A549 treated with RU486 at 1 μM for 4 hours (cell line): ENCODE results near the gene ARHGAP22. TPM values are rescaled to one million over a fixed set of nuclear protein-coding genes. Genes with fewer than 3 reads are reported as not detected.

ENCODE experiments used
- total RNA-seq: library from RNA; stranded (reverse); fragments of 200-300 nt; extraction: Qiagen RNA extraction; gene quantifications from 5 replicates; pipeline ENCODE4 v1.2.3, GENCODE V29; 2022; ENCODE audit warnings: low read depth

ARHGAP22 gene, protein sequence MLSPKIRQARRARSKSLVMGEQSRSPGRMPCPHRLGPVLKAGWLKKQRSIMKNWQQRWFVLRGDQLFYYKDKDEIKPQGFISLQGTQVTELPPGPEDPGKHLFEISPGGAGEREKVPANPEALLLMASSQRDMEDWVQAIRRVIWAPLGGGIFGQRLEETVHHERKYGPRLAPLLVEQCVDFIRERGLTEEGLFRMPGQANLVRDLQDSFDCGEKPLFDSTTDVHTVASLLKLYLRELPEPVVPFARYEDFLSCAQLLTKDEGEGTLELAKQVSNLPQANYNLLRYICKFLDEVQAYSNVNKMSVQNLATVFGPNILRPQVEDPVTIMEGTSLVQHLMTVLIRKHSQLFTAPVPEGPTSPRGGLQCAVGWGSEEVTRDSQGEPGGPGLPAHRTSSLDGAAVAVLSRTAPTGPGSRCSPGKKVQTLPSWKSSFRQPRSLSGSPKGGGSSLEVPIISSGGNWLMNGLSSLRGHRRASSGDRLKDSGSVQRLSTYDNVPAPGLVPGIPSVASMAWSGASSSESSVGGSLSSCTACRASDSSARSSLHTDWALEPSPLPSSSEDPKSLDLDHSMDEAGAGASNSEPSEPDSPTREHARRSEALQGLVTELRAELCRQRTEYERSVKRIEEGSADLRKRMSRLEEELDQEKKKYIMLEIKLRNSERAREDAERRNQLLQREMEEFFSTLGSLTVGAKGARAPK
- total RNA-seq: 2.8 to 5.1 TPM (median 3.9 TPM) in 5 replicates

GRCh38 chr10:48604991-48605508 lies at the start of gene ARHGAP22:
ARHGAP22 (minus strand) TSS chr10:48605073; CDS start chr10:48604796, 277 bp downstream.

Other genes with a start within 250 kb of the ARHGAP22 start
- gene WDFY4, start 79.8 kb upstream of the ARHGAP22 start, total RNA-seq: not detected in 5 replicates